Measurements from ENCODE around the gene HOXD13.

The HOXD13 gene

DNA sequence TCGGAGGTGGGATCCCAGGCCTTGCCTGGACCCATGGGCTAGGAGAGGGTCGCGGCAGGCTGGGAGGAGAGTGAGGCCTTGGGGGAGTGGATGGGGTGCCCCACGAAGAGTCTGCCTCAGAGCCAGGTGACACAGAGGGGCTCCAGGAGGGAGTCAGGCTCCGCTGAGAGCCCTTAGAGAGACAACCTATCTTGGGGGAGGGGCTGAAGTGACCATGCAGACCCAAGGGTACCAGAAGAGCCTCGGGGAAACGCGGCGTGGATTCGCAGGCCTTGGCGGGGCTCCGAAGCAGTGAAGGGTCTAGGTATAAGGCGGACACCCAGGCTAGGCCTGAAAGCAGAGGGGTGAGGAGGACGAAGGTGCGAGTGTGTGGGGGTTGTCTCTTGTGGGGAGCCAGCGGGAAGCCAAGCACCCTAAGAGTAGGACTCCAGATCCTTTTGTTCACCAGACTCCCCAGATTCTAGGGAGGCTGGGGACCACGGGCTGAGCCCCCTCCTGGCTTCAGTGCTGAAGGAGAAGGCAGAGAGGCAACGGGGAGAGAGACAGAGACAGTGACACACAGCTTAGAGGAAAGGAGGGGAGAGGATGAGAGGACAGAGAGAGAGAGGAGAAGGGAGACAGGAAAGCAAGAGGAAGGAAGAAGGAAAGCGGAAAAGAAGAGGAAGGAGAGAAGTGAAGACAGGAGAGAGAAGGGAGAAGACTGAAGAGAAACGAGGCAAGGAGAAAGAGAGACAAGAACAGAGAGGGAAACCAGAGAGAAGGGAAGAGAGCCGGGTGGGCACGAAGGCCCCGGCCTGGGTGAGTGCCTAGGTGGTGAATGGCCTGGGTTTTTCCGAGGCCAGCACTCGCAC, 13.4 kb downstream of the HOXD13 start:
- peak overlapping the region; percentile 30 for H3K4me3 ChIP-seq (ENCODE audit: low read depth, low read length)

DNA sequence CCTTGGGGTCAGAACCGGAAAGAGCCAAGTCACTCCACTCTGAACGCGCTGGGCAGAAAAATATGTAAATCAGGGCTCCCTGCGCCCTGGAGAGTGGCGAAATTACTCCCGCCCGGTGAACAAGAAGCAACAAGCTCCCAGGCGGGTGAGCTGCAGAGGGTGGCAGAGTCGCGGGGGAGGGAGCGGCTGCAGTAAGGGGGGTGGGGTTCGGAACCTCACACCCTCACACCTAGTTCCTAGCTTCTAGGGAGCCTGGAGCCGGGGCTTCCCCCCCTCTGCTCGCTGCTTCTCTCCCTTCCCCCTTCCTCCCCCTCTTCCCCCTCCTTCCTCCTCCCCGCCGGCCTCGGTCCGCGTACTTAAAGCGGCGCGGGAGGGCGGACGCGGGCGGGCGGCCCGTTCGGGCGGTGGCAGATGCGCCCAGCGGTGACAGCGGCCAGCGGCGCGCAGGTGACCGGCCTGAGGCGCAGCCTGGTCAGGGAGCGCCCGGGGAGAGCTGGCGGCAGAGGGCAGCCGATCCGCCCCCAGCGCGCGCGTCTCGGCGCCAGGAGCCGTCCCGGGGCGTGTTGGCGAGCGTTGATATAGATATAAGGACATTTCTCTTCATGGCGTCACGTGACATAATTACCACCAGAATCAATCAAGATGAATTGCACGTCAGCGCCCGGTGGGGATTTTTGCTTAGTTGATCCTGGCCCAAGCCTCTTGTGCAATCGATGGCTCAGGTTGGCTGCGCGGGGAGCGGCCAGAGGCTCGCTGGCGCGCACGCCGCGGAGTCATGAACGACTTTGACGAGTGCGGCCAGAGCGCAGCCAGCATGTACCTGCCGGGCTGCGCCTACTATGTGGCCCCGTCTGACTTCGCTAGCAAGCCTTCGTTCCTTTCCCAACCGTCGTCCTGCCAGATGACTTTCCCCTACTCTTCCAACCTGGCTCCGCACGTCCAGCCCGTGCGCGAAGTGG, 14.3 kb downstream of the HOXD13 start, which contains the start of gene HOXD11:
Gene HOXD11 (plus strand): TSS at position 700 of the 959 bp plus-strand sequence. CDS start 76 bp downstream, at position 776.
- Histone ChIP-seq H3K4me1 (ENCODE audit: control insufficient read depth, insufficient read depth, low read length) (peaks cover 2% of the 10 kb centered on the region), H3K9ac (ENCODE audit: low read depth, low read length) (no peak within 1 kb of the TSS), H3K4me3 (ENCODE audit: low read depth, low read length) (peak within 1 kb of the TSS; percentile 30), H3K9me3 (ENCODE audit: control insufficient read depth, insufficient read depth, low read length) (no peaks in the 10 kb centered on the region), H3K27me3 (ENCODE audit: control insufficient read depth, insufficient read depth, low read length) (peaks cover 94% of the 10 kb centered on the region), H3K36me3 (ENCODE audit: control insufficient read depth, insufficient read depth, low read length) (no peaks in the 10 kb centered on the region)

More for the DNA sequence above, 13.4 kb downstream of the HOXD13 start:
- no peaks in the 10 kb centered on the region for H3K36me3 ChIP-seq (ENCODE audit: control insufficient read depth, insufficient read depth, low read length)
- no peaks in the 10 kb centered on the region for H3K4me1 ChIP-seq (ENCODE audit: control insufficient read depth, insufficient read depth, low read length)
- peaks cover 94% of the 10 kb centered on the region for H3K27me3 ChIP-seq (ENCODE audit: control insufficient read depth, insufficient read depth, low read length)
- no peaks in the 10 kb centered on the region for H3K9me3 ChIP-seq (ENCODE audit: control insufficient read depth, insufficient read depth, low read length)
- no peak overlapping the region for H3K9ac ChIP-seq (ENCODE audit: low read depth, low read length)

DNA sequence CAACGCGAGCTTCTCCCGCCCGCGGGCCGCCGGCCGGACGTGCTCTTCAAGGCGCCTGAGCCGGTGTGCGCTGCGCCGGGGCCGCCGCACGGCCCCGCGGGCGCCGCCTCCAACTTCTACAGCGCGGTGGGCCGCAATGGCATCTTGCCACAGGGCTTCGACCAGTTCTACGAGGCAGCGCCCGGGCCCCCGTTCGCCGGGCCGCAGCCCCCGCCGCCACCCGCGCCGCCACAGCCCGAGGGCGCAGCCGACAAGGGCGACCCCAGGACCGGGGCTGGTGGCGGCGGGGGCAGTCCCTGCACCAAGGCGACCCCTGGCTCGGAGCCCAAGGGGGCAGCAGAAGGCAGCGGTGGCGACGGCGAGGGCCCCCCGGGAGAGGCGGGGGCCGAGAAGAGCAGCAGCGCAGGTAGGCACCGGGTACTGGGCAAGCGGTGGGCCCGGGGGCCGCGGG, 15.2 kb downstream of the HOXD13 start:
- no peak overlapping the region for H3K9ac ChIP-seq (ENCODE audit: low read depth, low read length)
- no peaks in the 10 kb centered on the region for H3K36me3 ChIP-seq (ENCODE audit: control insufficient read depth, insufficient read depth, low read length)
- H3K4me1 ChIP-seq (ENCODE audit: control insufficient read depth, insufficient read depth, low read length): peaks cover 2% of the 10 kb centered on the region
- no peaks in the 10 kb centered on the region for H3K9me3 ChIP-seq (ENCODE audit: control insufficient read depth, insufficient read depth, low read length)
- H3K27me3 ChIP-seq (ENCODE audit: control insufficient read depth, insufficient read depth, low read length): peaks cover 94% of the 10 kb centered on the region
- H3K4me3 ChIP-seq (ENCODE audit: low read depth, low read length): no peak overlapping the region

DNA sequence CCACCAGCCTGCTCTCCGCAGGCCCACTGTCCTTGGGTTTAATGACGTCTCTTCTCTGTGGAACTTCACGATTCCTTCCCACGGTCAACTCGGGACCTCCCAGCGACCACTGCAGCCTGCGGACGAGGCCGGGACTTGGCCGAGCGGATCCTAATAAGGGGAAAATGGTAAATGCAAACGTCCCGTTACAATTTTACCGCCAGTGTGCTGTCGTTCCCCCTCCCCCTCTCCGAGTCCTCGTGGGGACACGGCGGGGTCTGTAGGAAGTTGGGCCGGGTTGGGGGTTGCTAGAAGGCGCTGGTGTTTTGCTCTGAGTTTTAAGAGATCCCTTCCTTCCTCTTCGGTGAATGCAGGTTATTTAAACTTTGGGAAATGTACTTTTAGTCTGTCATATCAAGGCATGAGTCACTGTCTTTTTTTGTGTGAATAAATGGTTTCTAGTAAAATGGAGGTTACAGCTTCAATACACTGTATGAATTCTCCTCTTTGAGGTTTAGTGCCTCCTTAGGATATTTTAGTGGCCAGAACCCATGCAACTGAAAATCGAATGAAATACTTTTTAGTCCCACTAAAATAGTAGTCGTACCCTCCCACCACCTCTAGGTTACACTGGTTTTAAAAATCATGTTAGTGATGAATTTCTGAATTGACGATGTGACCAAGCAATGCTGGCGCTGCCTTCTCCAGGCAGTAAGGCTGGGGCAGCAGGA, 16.8 kb downstream of the HOXD13 start:
- Histone ChIP-seq H3K4me3 (ENCODE audit: low read depth, low read length) (no peak overlapping the region), H3K9ac (ENCODE audit: low read depth, low read length) (no peak overlapping the region), H3K9me3 (ENCODE audit: control insufficient read depth, insufficient read depth, low read length) (no peaks in the 10 kb centered on the region), H3K36me3 (ENCODE audit: control insufficient read depth, insufficient read depth, low read length) (no peaks in the 10 kb centered on the region), H3K4me1 (ENCODE audit: control insufficient read depth, insufficient read depth, low read length) (peaks cover 2% of the 10 kb centered on the region), H3K27me3 (ENCODE audit: control insufficient read depth, insufficient read depth, low read length) (peaks cover 94% of the 10 kb centered on the region)

DNA sequence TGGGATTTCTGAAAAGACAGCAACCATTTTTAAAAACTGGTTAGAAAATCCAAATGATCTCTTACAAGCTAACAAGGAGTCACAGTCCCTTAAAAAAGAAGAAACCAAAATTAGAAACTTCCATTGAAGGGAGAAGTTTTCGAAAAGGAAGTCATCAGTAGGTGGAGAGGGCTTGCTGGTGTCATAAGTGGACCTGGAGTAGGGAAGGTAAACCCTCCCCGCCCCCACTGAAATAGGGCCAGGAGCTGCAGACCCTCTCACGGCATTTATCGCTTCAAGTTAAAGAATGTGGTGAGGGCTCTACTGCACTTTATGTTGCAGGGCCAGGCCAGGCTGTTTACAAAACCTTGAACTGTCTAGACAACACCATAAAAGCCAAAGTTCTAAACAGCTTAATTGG, 17.4 kb downstream of the HOXD13 start:
- no peaks in the 10 kb centered on the region for H3K9me3 ChIP-seq (ENCODE audit: control insufficient read depth, insufficient read depth, low read length)
- H3K4me3 ChIP-seq (ENCODE audit: low read depth, low read length): peak overlapping the region; percentile 5
- H3K36me3 ChIP-seq (ENCODE audit: control insufficient read depth, insufficient read depth, low read length): no peaks in the 10 kb centered on the region
- no peak overlapping the region for H3K9ac ChIP-seq (ENCODE audit: low read depth, low read length)
- H3K27me3 ChIP-seq (ENCODE audit: control insufficient read depth, insufficient read depth, low read length): peaks cover 94% of the 10 kb centered on the region
- H3K4me1 ChIP-seq (ENCODE audit: control insufficient read depth, insufficient read depth, low read length): peaks cover 2% of the 10 kb centered on the region

DNA sequence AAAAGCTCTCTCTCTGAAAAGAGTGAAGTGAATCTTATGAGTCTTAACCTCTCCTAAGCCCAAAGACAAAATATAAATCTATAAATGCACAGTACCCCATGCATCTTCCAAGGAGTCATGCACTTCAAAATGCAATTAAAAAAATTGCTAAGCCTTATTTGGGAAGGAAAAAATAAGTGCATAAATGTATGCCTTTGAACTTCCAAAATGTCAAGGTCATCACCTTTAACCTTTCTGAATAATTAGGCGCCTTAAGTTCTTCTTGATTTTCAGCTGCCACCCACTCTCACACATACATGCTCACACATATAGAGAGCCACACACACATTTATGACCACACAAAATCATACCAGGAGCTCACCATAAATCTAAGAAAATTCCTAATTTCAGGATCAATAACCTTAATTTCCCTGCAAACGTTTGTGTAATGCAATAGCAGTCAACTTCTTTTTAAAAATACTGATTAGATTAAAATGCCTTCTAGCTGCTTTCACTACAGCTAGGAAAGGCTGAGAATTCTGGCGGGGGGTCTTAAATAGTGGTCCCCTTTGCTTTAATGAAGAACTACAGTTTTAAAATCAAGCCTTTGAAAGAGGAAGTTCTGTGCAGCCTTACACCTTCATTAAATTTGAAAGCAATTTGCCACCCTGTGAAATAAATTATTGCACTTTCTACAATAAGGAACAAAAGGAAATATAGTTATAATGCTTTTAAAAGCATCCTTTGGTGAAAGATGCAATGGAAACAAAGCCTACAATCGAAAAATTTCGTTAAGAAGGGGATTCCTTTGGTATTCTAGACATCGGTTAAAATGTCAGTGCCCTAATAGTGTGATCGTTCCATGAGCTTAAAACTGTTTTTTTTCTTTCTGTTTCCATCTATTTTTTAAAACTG, 18.1 kb downstream of the HOXD13 start:
- peaks cover 94% of the 10 kb centered on the region for H3K27me3 ChIP-seq (ENCODE audit: control insufficient read depth, insufficient read depth, low read length)
- H3K9me3 ChIP-seq (ENCODE audit: control insufficient read depth, insufficient read depth, low read length): no peaks in the 10 kb centered on the region
- H3K9ac ChIP-seq (ENCODE audit: low read depth, low read length): no peak overlapping the region
- H3K36me3 ChIP-seq (ENCODE audit: control insufficient read depth, insufficient read depth, low read length): no peaks in the 10 kb centered on the region
- peaks cover 2% of the 10 kb centered on the region for H3K4me1 ChIP-seq (ENCODE audit: control insufficient read depth, insufficient read depth, low read length)
- H3K4me3 ChIP-seq (ENCODE audit: low read depth, low read length): peak overlapping the region; percentile 5

DNA sequence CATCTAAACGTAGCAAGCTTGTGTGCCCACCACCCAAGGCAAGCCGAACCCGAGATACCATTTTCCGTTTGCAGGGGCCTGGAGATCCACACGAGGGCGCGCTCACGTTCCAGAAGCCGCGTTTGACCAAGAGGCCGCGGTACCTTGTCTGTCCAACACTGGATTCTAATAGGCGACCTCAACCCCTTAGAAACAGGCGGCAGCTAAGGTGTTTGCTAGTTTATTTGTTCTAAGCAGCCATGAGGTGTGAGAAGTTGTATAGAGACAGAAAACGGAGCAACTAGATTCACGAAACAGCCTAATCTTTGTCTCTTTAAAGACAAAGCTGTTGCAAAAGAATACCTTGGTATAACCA, 18.8 kb downstream of the HOXD13 start:
- no peak overlapping the region for H3K4me3 ChIP-seq (ENCODE audit: low read depth, low read length)
- H3K27me3 ChIP-seq (ENCODE audit: control insufficient read depth, insufficient read depth, low read length): peaks cover 94% of the 10 kb centered on the region
- no peaks in the 10 kb centered on the region for H3K9me3 ChIP-seq (ENCODE audit: control insufficient read depth, insufficient read depth, low read length)
- H3K9ac ChIP-seq (ENCODE audit: low read depth, low read length): no peak overlapping the region
- H3K4me1 ChIP-seq (ENCODE audit: control insufficient read depth, insufficient read depth, low read length): peaks cover 2% of the 10 kb centered on the region
- no peaks in the 10 kb centered on the region for H3K36me3 ChIP-seq (ENCODE audit: control insufficient read depth, insufficient read depth, low read length)

DNA sequence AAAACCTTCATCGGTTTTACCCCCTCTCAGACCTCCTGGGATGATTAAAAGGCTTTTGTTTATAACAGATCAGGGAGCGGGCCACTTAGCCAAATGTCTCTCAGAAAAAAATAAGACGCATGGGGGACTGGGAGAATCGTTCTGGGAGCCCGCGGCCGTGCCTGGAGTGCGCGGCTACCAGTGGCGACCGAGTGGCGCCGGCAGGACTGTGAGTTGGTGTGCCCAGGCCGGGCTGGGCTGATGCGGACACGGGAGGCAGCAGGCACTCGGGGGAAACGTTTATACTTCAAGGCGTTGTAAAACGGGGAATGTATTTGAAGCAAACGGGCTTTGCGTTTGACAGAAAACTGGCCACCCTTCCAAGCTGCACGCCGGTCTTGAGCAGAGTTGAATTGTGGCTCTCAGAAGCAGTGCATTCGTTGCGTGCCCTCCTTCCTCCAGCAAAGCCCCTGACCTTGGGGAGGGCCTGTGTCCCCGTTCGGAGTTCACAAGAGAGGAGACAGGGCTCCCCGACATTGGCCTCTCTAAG, 19.4 kb downstream of the HOXD13 start:
- H3K27me3 ChIP-seq (ENCODE audit: control insufficient read depth, insufficient read depth, low read length): peaks cover 97% of the 10 kb centered on the region
- peak overlapping the region; percentile 16 for H3K4me3 ChIP-seq (ENCODE audit: low read depth, low read length)
- peaks cover 2% of the 10 kb centered on the region for H3K4me1 ChIP-seq (ENCODE audit: control insufficient read depth, insufficient read depth, low read length)

DNA sequence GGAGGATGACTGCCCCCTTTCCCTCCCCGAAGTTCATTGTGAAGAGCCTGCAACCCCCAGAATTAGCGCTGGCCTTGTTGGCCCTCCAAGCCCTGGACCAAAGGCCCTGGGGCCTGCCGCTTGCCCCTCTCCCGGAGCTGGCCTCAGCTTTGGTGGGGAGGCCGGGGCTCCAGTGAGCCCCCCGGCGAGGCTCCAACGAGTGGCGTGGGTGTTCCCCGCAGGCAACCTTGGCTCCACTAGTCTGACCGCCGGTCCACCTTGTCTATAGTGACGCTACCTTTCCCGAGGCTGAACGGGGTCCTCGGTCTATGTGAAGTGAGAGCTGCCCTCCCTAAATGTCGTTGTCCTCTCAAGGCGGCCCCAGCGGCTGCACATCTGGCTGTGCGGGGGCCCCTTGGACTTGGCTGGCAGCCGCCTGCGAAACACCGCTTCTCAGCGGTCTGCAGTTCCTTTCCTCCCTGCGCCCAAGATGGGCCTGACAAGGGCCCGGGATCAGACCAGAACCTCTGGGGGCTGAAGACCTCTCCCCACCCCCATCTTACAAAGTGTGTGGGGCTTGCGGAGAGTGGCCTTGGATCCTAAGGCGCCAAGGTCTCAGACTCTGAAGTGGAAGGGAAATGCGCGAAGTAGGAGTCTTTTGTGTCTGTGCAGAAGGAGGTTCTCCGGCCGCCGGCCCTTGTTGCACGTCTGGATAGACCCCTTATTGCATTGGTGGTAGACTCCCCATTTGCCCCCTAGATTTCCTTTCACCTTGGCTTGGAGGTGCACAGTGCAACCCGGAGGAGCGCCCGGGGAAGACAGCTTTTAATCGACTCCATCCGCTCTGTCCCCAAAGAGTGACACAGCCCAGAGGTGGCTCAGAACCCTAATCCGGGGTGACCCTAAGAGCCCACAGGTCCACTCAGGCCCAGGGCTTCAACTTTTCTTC, 20.1 kb downstream of the HOXD13 start:
- H3K36me3 ChIP-seq (ENCODE audit: control insufficient read depth, insufficient read depth, low read length): no peaks in the 10 kb centered on the region
- no peaks in the 10 kb centered on the region for H3K9me3 ChIP-seq (ENCODE audit: control insufficient read depth, insufficient read depth, low read length)
- peak overlapping the region; percentile 16 for H3K4me3 ChIP-seq (ENCODE audit: low read depth, low read length)
- peaks cover 2% of the 10 kb centered on the region for H3K4me1 ChIP-seq (ENCODE audit: control insufficient read depth, insufficient read depth, low read length)
- H3K27me3 ChIP-seq (ENCODE audit: control insufficient read depth, insufficient read depth, low read length): peaks cover 98% of the 10 kb centered on the region
- no peak overlapping the region for H3K9ac ChIP-seq (ENCODE audit: low read depth, low read length)

More for the DNA sequence above, 19.4 kb downstream of the HOXD13 start:
- Histone ChIP-seq H3K36me3 (ENCODE audit: control insufficient read depth, insufficient read depth, low read length) (no peaks in the 10 kb centered on the region), H3K9me3 (ENCODE audit: control insufficient read depth, insufficient read depth, low read length) (no peaks in the 10 kb centered on the region), H3K9ac (ENCODE audit: low read depth, low read length) (no peak overlapping the region)

Measured in iPS-15b (cell line).